Duodenal mucosa (tissue), 2 donors: Measurements from ENCODE around the gene DNAAF5.
"Not testable (repeated sequence)": the region's sequence is repeated elsewhere in the genome, so short reads cannot be mapped to it uniquely, and the experiment has no call there.

Source experiments
- H3K27ac ChIP-seq: one replicate; pipeline ENCODE4 v1.7.0; 2013; ENCODE audit warnings: low read depth, low read length
- H3K27me3 ChIP-seq, 2 donors: one replicate each; pipeline ENCODE4 v1.7.0; 2013; ENCODE audit warnings: low read length in 2 of 2, control low read depth in 1 of 2; ENCODE audit not compliant: insufficient read depth in 2 of 2, control insufficient read depth in 1 of 2
- H3K36me3 ChIP-seq, 2 donors: one replicate each; pipeline ENCODE4 v1.7.0; 2013; ENCODE audit warnings: low read length in 2 of 2, control low read depth in 1 of 2; ENCODE audit not compliant: insufficient read depth in 2 of 2, control insufficient read depth in 1 of 2
- H3K4me1 ChIP-seq, 2 donors: one replicate each; pipeline ENCODE4 v1.7.0; 2013; ENCODE audit warnings: low read length in 2 of 2, control low read depth in 1 of 2; ENCODE audit not compliant: insufficient read depth in 2 of 2, control insufficient read depth in 1 of 2
- H3K4me3 ChIP-seq, 2 donors: one replicate each; pipeline ENCODE4 v1.7.0; 2013; ENCODE audit warnings: low read length in 2 of 2, low read depth in 1 of 2
- H3K9ac ChIP-seq, 2 donors: one replicate each; pipeline ENCODE4 v1.7.0; 2013; ENCODE audit warnings: low read length in 2 of 2, low read depth in 1 of 2
- H3K9me3 ChIP-seq, 2 donors: one replicate each; pipeline ENCODE4 v1.7.0; 2013; ENCODE audit warnings: low read length in 2 of 2, control low read depth in 1 of 2; ENCODE audit not compliant: control insufficient read depth in 1 of 2

The DNAAF5 gene

DNA sequence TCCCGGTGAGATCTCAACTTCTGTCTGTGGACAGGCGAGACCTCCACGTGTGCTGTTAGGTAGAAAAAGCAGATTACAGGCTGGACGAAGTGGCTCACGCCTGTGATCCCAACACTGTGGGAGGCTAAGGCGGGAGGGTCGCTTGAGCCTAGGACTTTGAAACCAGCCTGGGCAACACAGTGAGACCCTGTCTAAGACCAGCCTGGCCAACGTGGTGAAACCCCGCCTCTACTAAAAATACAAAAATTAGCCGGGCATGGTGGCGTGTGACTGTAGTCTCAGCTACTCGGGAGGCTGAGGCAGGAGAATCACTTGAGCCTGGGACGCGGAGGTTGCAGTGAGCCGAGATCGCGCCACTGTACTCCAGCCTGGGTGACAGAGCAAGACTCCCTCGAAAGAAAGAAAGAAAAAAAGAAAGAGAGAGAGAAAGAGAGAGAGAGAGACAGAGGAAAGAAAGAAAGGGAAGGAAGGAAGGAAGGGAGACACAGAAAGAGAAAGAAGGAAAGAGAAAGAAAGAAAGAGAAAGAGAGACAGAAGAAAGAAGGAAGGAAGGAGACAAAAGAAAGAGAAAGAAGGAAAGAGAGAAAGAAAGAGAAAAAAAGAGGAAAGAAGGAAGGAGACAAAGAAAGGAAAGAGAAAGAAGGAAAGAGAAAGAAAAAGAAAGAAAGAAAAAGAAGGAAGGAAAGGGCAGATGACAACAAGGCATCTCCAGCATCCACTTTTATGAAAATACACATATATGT lies 76.2 kb downstream of the DNAAF5 start:
- Histone ChIP-seq H3K4me1 (peaks cover 0 to 9% of the 10 kb centered on the region in 2 donors), H3K27me3 (no peaks in the 10 kb centered on the region), H3K9me3 (no peaks in the 10 kb centered on the region), H3K27ac (no peak overlapping the region), H3K4me3 (no peak overlapping the region), H3K9ac (no peak overlapping the region), H3K36me3 (no peaks in the 10 kb centered on the region)

DNA sequence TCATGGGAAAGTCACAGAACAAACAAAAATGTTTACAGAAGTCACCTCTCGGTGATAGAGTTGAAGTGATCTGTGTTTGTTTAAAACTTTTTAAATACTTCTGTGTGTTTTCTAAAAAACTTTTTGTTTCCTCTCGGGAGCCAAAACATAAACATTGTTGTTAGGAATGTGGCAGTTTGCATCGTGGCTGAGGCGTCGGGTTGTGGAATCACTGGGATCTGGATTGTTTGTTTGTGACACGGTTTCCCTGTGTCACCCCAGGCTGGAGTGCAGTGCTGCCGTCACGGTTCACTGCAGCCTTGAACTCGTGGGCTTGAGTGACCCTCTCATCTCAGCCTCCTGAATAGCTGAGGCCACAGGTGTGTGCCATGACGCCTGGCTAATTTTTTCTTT lies 76.7 kb downstream of the DNAAF5 start:
- Histone ChIP-seq H3K27me3 (no peaks in the 10 kb centered on the region), H3K4me3 (no peak overlapping the region), H3K9me3 (no peaks in the 10 kb centered on the region), H3K36me3 (no peaks in the 10 kb centered on the region), H3K9ac (no peak overlapping the region), H3K27ac (no peak overlapping the region), H3K4me1 (peaks cover 0 to 9% of the 10 kb centered on the region in 2 donors)

DNA sequence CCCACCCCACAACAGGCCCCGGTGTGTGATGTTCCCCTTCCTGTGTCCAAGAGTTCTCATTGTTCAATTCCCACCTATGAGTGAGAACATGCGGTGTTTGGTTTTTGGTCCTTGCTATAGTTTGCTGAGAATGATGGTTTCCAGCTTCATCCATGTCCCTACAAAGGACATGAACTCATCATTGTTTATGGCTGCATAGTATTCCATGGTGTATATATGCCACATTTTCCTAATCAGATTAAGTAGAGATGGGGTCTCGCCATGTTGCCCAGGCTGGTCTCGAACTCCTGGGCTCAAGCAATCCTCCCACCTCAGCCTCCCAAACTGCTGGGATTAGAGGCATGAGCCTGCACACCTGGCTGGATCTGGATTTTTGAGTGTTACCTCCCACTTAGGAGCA lies 77.3 kb downstream of the DNAAF5 start:
- not testable (repeated sequence) for H3K27ac ChIP-seq, H3K9me3 ChIP-seq, H3K9ac ChIP-seq, H3K4me3 ChIP-seq, H3K4me1 ChIP-seq, H3K36me3 ChIP-seq, H3K27me3 ChIP-seq

DNA sequence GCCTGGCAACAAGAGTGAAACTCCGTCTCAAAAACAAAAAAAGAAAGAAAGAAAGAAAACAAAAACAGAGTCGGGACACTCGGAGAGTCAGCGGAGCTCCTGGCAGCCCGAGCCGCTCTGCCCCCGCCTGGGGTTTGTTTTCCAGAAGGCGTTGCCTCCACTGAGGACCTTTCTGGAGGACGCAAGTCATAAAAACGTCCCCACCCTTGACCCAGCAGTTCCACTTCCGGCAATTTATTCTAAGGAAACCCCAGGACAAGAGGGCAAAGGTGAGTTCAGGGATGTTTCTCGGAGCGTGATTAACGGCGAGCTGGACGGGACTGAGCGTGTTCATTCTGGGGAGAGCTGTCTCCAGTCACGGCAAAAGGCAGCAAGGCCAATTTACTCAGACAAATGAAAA lies 78.8 kb downstream of the DNAAF5 start:
- Histone ChIP-seq H3K27me3 (no peaks in the 10 kb centered on the region), H3K9me3 (no peaks in the 10 kb centered on the region), H3K9ac (peak overlapping the region; percentile 5 to 6), H3K4me1 (peaks cover 0 to 9% of the 10 kb centered on the region in 2 donors), H3K36me3 (no peaks in the 10 kb centered on the region), H3K4me3 (no peak overlapping the region), H3K27ac (no peak overlapping the region)

DNA sequence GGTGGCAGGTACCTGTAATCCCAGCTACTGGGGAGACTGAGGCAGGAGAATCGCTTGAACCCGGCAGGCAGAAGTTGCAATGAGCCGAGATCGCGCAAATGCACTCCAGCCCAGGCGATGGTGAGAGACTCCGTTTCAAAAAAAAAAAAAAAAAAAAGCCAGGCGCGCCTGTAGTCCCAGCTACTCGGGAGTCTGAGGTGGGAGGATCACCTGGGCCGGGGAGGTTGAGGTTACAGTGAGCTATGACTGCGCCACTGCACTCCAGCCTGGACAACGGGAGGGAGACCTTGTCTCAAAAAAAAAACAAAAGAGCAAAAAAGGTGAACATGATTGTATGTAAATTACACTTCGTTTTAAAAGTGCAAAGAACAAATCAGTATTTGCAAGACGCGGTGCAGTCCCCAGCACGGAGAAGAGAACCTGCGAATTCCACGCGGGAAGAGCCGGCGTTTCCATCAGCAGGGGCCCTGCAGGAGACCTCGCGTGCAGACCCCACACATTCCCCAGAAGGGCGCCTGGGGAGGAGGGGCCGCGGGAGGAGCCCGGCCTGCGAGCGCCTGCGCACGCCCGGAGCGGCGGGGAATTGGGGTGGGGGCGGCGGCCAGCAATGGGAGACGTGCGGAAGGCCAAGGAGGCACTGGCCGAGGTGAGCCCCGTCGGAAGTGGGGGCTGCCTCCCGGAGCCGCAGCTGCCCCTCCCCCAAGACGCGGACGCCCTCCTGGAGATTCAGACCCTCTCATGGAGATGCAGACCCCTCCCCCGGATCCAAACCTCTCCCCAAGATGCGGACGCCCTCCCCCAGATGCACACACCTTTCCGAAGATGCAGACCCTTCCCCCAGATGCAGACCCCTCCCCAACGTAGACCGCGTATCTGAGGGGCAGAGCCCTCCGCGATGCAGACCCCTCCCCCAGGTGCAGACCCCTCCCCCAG lies 89.1 kb downstream of the DNAAF5 start:
- peak overlapping the region in 1 of 2 donors; percentile 39 for H3K9ac ChIP-seq
- H3K27ac ChIP-seq, result peak overlapping the region; percentile 20
- H3K4me1 ChIP-seq, result peaks cover 22 to 24% of the 10 kb centered on the region in 2 donors
- H3K4me3 ChIP-seq, result peak overlapping the region; percentile 52 to 72
- no peaks in the 10 kb centered on the region for H3K9me3 ChIP-seq
- no peaks in the 10 kb centered on the region for H3K27me3 ChIP-seq
- no peaks in the 10 kb centered on the region for H3K36me3 ChIP-seq

DNA sequence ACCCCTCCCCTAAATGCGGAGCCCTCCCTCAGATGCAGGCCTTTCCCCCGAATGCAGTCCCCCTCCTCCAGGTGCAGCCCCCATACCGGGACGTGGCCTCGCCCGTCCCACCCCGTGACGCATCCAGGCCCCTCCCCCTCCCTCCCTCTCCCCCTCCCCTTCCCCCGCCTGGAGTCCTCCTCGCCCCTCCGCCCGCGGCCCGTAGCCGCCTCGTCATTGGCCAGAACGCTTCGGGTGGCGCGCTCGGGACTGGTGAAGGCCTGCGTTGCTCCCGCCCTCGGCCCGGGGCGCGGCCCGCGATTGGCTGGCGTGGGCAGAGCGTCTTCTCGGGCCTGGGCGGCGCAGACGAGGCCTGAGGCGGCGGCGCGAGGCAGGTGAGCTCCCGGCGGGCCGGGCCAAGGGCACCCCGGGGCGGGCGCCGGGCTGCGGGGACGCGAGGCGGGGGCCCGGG lies 89.8 kb downstream of the DNAAF5 start:
- H3K27me3 ChIP-seq, result no peaks in the 10 kb centered on the region
- no peaks in the 10 kb centered on the region for H3K9me3 ChIP-seq
- H3K4me3 ChIP-seq, result peak overlapping the region; percentile 52 to 72
- no peaks in the 10 kb centered on the region for H3K36me3 ChIP-seq
- H3K27ac ChIP-seq, result peak overlapping the region; percentile 50
- peaks cover 25% of the 10 kb centered on the region in 2 donors for H3K4me1 ChIP-seq
- peak overlapping the region in 1 of 2 donors; percentile 39 for H3K9ac ChIP-seq

DNA sequence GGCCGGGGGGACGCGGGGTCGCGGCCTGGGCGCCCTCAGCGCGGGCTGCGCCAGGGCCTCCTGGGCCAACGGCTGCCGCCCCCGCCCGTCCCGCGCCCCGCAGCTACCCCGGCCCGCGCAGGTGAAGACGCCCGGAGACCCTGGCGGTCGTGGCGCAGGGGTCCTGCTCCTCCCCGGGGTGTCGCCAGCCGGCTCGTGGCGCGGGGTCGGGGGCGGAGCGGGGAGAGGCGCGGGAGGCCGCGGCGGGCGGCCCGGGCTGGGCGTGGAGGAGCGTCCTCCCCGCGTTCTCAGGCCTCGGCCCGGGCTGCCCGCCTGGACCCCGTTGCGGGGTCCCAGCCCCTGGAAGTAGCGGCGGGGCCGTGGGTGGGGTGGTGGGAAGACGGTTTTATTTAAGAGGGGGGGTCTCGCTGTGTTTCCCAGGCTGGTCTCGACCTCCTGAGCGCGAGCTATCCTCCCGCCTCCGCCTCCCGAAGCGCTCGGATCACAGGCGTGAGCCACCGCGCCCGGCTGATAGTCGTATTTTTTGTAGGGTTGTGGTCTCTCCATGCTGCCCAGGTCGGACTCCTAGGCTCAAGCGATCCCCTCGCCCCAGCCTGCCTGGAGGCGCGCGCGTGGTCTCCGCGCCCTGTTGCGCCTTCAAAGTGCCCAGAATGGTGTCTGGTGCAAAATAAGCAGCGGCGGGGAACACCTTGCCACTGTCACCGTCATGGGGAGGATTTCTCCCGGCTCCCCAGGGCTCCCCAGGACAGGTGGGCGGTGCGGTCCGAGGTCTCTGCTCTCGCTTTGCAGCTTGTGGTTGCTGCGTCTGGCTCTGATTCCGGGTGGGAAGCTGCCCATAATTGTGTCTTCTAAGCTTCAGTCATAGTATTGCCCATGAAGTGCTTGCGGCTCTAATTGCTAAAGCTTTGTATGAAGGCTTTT lies 90.5 kb downstream of the DNAAF5 start:
- Histone ChIP-seq H3K36me3 (no peaks in the 10 kb centered on the region), H3K27me3 (no peaks in the 10 kb centered on the region), H3K4me3 (peak overlapping the region; percentile 84 to 91), H3K9me3 (no peaks in the 10 kb centered on the region), H3K27ac (peak overlapping the region; percentile 50), H3K4me1 (peaks cover 31% of the 10 kb centered on the region in 2 donors), H3K9ac (peak overlapping the region; percentile 77 to 89)

DNA sequence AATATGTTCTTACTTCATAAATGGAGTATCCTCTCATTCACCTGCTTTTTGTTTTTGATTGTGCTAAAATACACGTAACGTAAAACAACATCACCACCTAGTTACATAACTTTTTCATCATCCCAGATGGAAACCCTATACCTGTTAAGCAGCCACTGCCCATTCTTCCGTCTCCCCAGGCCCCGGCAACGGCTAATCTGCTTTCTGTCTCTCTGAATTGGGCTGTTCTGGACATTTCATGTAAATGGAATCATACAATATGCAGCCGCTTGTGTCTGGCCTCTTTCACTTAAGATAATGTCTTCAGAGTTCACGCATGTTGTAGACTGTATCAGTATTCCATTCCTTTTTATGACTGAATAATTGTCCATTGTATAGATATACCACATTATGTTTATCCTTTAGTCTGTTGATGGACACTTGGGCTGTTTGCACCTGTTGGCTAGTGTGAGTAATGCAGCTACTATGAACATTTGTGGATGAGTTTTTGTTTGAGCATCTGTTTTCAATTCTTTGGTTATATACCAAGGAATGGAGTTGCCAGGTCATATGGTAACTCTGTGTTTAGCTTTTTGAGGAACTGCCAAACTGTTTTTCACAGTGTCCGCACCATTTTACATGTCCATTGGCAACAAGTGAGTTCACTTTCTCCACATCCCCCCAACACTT lies 91.7 kb downstream of the DNAAF5 start:
- Histone ChIP-seq H3K4me3 (no peak overlapping the region), H3K9me3 (no peaks in the 10 kb centered on the region), H3K4me1 (peaks cover 30 to 35% of the 10 kb centered on the region in 2 donors), H3K9ac (no peak overlapping the region), H3K27ac (no peak overlapping the region), H3K36me3 (peaks cover 0 to 5% of the 10 kb centered on the region in 2 donors), H3K27me3 (no peaks in the 10 kb centered on the region)

DNA sequence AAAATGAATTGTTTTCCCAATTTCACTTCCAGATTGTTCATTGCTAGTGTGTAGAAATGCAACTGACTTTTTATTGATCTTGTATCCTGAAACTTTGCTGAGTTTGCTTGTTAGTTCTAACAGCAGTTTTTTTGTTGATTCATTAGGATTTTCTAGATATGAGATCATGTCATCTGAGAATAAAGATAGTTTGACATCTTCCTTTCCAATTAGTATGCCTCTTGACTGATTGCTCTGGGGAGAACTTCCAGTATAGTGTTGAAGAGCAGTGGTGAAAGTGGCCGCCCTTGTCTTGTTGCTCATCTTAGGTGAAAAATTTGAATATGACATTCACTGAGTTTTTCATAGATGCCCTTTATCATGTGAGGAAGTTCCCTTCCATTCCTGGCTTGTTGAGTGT lies 93.8 kb downstream of the DNAAF5 start:
- Histone ChIP-seq H3K4me1 (peaks cover 34 to 42% of the 10 kb centered on the region in 2 donors), H3K4me3 (no peak overlapping the region), H3K27ac (no peak overlapping the region), H3K9ac (no peak overlapping the region), H3K9me3 (no peaks in the 10 kb centered on the region), H3K27me3 (no peaks in the 10 kb centered on the region), H3K36me3 (peaks cover 0 to 11% of the 10 kb centered on the region in 2 donors)
